NT2/D1 (cell line): ENCODE measurements around the gene TMEM242.

Source experiments
- YY1 ChIP-seq: IDR thresholded peaks from 2 replicates; pipeline ENCODE4 v1.6.1; 2011; ENCODE audit not compliant: insufficient read length, insufficient read depth
- ZNF274 ChIP-seq: IDR thresholded peaks from 2 replicates; pipeline ENCODE4 v1.6.1; 2011; ENCODE audit warnings: mild to moderate bottlenecking, low read depth, low read length

DNA sequence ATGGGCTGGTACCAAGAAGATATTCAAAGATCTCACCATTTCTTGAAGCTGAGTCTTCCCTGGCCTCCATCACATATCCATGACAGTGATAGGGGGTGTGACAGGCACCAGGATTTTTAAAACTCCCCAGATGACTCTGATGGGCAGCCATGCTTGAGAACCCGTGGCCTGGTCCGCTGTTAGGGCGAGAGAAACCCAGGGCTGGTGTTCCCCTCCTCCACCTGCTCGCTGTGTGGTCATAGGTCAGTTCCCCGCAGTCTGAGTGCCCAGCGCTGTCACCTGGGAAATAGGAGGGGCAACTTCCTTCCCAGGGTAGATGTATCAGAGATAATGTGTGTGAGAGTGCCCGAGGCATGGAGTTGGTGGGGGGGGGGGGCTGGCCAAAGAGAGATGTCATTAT is 50.9 kb downstream of the TMEM242 start:
- no peak for TF ChIP-seq ZNF274
- TF ChIP-seq YY1, result no peak
